GM12873 (cell line): ENCODE results near the gene CCDC187.

Source experiments
- CTCF ChIP-seq: IDR thresholded peaks from 2 replicates; pipeline ENCODE4 v1.5.1; 2012; ENCODE audit warnings: low read depth, mild to moderate bottlenecking, moderate library complexity, low read length, control low read depth; ENCODE audit not compliant: insufficient read depth; ENCODE audit errors: missing control alignments

The CCDC187 gene

GRCh38 chr9:136235709-136236455 lies 68.0 kb downstream of the CCDC187 start:
- TF ChIP-seq CTCF = no peak

- TF ChIP-seq CTCF = no peak
These were observed 68.7 kb downstream of the CCDC187 start for GRCh38 chr9:136235171-136235570.

GRCh38 chr9:136234597-136234996 lies 69.3 kb downstream of the CCDC187 start:
- TF ChIP-seq CTCF = no peak

DNA sequence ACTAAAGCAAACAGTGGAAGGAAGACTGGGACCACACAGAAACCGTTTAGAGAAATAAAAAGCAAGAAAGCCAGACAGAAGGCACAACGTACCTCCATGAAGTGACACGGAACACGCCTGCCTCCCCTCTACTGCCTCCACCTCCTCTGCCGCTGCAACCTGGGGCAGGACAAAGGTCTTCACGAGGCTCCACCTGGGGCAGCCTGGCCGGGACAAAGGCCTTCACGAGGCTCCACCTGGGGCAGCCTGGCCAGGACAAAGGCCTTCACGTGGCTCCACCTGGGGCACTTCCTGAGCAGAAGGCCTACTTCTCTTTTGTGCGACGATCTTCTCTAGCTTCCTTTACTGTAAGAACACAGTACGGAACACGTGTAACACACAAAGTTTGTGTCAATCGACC lies 70.0 kb downstream of the CCDC187 start:
- no peak for TF ChIP-seq CTCF

GRCh38 chr9:136233411-136233810 lies 70.5 kb downstream of the CCDC187 start:
- no peak for TF ChIP-seq CTCF

GRCh38 chr9:136232969-136233368 lies 70.9 kb downstream of the CCDC187 start:
- no peak for TF ChIP-seq CTCF

- TF ChIP-seq CTCF = no peak
These were observed 72.2 kb downstream of the CCDC187 start for GRCh38 chr9:136231478-136232297.
